BLaER1 (cell line): ENCODE results near the gene CSNK1D.
A peak's percentile ranks its signal among the peaks of the same experiment; 100 is the strongest.

Experiments used
- H3K27ac ChIP-seq: shearing (Covaris generic); formaldehyde crosslinking; 2 replicates; pipeline ENCODE4 v1.8.1; 2022
- H3K27me3 ChIP-seq: shearing (Covaris generic); formaldehyde crosslinking; 2 replicates; pipeline ENCODE4 v1.8.1; 2022
- H3K36me3 ChIP-seq: shearing (Covaris generic); formaldehyde crosslinking; 2 replicates; pipeline ENCODE4 v1.8.1; 2022
- H3K4me1 ChIP-seq: shearing (Covaris generic); formaldehyde crosslinking; 2 replicates; pipeline ENCODE4 v1.8.1; 2022
- H3K4me2 ChIP-seq: shearing (Covaris generic); formaldehyde crosslinking; 2 replicates; pipeline ENCODE4 v1.8.1; 2022
- H3K4me3 ChIP-seq: shearing (Covaris generic); formaldehyde crosslinking; 2 replicates; pipeline ENCODE4 v1.8.1; 2022
- H3K9ac ChIP-seq: shearing (Covaris generic); formaldehyde crosslinking; 2 replicates; pipeline ENCODE4 v1.8.1; 2022
- H3K9me3 ChIP-seq: shearing (Covaris generic); formaldehyde crosslinking; 2 replicates; pipeline ENCODE4 v1.8.1; 2022
- H4K20me1 ChIP-seq: shearing (Covaris generic); formaldehyde crosslinking; 2 replicates; pipeline ENCODE4 v1.8.1; 2022
- Cebpa-rat ChIP-seq: shearing (Covaris generic); IDR thresholded peaks from 2 replicates; pipeline ENCODE4 v1.8.1; 2022

The CSNK1D gene

DNA sequence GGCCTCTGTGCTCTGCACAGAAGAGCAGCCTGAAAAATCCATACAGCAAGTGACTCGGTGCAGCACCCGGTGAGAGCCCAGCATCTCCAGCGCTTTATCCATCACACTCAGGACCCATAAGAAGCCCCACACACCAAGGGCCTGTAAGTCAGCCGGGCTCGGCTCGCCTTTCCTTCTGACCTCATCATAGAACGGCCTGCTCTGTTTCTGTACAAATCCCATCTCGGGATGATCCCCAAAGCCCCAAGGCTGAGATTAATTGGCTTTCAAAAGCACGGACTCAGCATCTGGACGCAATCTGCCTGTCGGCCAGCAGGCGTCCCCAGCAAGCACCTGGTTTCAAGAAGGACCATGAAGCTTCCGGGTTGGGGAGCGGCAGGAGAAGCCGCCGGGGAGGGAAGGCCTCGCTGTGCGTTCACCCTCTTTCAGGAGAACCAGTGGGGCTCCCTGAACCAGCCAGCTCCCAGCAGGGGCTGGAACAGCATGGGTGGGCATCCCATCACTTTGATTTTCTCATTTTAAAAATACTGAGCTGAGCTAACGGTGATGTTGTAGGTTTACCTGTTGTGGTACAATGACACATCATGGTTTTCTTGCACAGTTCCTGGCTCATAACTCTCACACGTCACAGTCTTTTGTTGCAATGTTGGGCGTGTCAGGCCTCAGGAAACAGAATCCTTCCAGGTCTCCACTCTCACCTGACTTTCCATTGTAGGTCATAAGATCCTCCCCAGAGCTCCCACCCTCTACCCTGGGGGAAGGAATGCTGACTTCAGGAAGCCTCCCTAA is 67.6 kb downstream of the CSNK1D start:
- peaks cover 34% of the 10 kb centered on the region for H3K4me1 ChIP-seq
- peaks cover 12% of the 10 kb centered on the region for H3K36me3 ChIP-seq
- no peaks in the 10 kb centered on the region for H4K20me1 ChIP-seq
- H3K4me3 ChIP-seq: no peak overlapping the region
- no peak for TF ChIP-seq Cebpa-rat
- H3K9me3 ChIP-seq: no peaks in the 10 kb centered on the region
- H3K27ac ChIP-seq: peak overlapping the region; percentile 64
- 0 out of 2 replicates have a peak overlapping the region, but pooled peaks have one; percentile 48 for H3K9ac ChIP-seq
- H3K4me2 ChIP-seq: peak overlapping the region; percentile 81
- H3K27me3 ChIP-seq: no peaks in the 10 kb centered on the region

DNA sequence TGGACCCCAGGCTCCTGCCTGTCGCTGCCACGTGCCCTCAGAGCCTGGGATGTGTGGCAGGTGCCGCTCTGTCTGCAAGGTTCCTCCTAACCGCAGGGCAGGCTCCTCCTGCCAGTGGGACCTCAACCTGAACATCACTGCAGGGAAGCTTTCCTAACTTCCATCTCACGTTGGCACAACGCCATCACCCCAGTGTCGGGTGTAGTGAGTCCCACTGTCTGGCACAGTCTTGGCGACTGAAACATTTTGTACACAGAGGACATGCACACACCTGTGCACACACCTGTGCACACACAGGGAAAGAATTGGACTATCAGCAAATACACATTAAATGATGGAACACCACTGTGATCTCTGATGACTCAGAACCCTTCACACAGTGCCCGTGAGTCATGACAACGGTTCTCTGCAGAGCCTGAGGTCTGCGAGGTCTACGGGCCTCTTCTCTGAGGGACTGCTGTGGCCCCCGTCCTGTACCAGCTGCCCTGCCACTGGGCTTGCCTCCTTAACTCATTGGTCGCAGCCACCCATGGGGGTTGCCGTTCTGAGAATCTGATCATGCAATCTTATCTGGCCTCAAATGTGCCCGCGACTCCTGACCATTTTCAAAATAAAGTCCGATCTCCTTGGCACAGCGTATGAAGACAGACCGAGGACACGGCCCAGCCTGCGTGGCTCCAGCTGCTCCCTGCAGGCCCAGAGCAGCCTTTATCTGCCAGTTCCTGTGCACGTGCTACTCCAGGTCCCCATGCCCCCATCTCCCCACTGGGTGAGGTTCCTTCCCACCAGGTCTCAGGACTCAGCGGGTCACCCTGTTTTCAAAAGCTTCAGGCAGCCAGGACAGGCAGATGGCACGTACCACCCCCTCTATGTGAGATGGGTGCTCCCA is 68.4 kb downstream of the CSNK1D start:
- H4K20me1 ChIP-seq: no peaks in the 10 kb centered on the region
- no peak for TF ChIP-seq Cebpa-rat
- H3K27me3 ChIP-seq: no peaks in the 10 kb centered on the region
- H3K9ac ChIP-seq: no peak overlapping the region
- peak overlapping the region; percentile 81 for H3K4me2 ChIP-seq
- peaks cover 42% of the 10 kb centered on the region for H3K4me1 ChIP-seq
- H3K9me3 ChIP-seq: no peaks in the 10 kb centered on the region
- peaks cover 12% of the 10 kb centered on the region for H3K36me3 ChIP-seq
- no peak overlapping the region for H3K4me3 ChIP-seq
- no peak overlapping the region for H3K27ac ChIP-seq

DNA sequence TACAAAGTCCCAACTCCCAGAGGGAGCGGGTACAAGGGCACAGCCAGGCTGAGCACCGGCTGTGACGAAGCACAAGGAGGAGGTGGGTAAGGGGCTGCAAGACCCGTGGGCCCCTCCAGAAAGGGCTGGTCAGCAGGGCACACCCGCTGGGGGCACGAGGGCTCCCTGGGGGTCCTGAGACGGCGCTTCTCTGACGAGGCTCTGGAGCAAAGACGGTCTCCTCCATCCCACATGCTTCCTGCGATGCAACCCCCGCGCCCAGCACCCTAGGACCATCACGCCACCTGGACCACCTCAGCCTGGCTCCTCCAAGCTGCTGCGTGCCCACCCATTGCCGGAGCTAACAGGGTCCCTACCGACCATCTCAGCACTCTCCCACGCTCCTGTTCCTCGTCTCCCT is 69.6 kb downstream of the CSNK1D start:
- no peaks in the 10 kb centered on the region for H4K20me1 ChIP-seq
- H3K4me1 ChIP-seq: peaks cover 50% of the 10 kb centered on the region
- H3K27me3 ChIP-seq: no peaks in the 10 kb centered on the region
- no peak for TF ChIP-seq Cebpa-rat
- no peak overlapping the region for H3K27ac ChIP-seq
- peaks cover 12% of the 10 kb centered on the region for H3K36me3 ChIP-seq
- H3K4me3 ChIP-seq: no peak overlapping the region
- H3K4me2 ChIP-seq: no peak overlapping the region
- H3K9ac ChIP-seq: no peak overlapping the region
- no peaks in the 10 kb centered on the region for H3K9me3 ChIP-seq

DNA sequence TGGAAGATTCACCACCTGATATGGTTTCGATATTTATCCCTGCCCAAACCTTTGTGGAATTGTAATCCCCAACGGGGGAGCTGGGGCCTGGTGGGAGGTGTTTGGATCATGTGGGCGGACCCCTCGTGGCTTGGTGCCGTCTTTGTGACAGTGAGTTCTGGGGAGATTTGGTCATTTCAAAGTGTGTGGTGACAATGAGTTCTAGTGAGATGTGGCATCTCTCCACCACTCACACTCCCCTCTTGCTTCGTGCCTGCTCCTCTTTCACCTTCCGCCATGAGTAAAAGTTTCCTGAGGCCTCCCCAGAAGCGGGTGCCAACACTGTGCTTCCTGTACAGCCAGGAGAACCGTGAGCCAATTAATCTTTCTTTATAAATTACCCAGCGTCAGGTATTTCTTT is 70.5 kb downstream of the CSNK1D start:
- Histone ChIP-seq H3K9me3 (no peaks in the 10 kb centered on the region), H3K27ac (no peak overlapping the region), H3K4me1 (peaks cover 50% of the 10 kb centered on the region), H3K27me3 (no peaks in the 10 kb centered on the region), H3K36me3 (peaks cover 17% of the 10 kb centered on the region), H3K4me2 (no peak overlapping the region), H3K4me3 (no peak overlapping the region), H3K9ac (no peak overlapping the region), H4K20me1 (no peaks in the 10 kb centered on the region)
- TF ChIP-seq Cebpa-rat: no peak

DNA sequence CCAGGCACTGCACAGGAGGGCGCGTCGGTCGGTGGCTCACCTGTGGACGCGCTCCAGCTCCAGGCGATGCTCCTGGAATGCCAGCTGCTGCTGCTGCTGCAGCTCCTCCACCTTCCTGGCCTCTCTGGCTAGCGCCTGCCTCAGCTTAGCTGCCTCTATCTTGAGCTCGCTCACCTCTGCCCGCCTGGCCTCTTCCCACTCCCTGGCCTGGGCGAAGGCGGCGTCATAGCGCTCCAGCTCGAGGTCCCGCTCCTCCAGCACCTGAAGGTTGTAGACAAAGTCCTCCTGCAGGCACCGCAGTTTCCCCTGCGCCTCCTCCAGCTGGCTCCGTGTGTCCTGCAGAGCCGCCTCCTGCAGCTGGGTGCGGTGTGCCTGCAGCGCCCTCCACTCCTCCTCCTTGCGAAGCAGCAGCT is 72.0 kb downstream of the CSNK1D start:
- Histone ChIP-seq H3K9me3 (no peaks in the 10 kb centered on the region), H3K27ac (no peak overlapping the region), H3K4me3 (no peak overlapping the region), H3K9ac (no peak overlapping the region), H4K20me1 (no peaks in the 10 kb centered on the region), H3K36me3 (peaks cover 18% of the 10 kb centered on the region; the same call in 1 of the 2 replicates), H3K27me3 (no peaks in the 10 kb centered on the region), H3K4me2 (peak overlapping the region; percentile 74), H3K4me1 (peaks cover 49% of the 10 kb centered on the region)
- TF ChIP-seq Cebpa-rat: no peak

DNA sequence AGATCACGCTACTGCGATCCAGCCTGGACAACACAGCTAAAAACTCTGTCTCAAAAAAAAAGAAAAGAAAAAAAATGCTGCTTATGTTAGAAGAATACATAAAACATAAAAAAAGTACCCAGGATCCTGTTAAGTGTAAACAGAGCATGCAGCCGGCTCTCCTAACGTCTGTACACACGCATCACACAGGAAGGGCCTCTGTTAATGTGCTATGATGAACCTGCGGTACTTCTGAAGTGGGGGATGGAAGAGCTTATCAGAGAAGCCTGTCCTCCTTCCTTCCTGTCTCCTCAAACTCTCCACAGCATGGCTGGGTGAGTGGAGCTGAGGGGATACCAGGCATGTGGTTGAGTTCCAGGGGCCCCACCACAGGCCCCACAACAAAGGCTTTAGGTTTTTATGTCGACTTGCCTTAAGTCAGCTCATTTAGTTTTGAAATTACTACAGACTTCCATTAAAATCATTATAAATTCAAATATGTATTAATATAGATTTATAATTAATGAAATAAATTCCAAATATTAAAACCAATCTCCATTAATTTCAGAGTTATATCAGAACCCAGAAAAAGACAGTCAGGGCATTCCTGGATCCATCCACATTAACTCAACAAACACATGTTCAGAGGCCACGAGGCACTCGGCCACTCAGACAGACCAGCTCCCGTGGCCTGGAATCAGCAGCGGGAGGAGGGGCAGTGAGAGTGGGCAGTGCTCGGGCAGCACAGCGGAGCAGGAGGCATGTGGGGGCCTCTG is 72.6 kb downstream of the CSNK1D start:
- TF ChIP-seq Cebpa-rat: no peak
- H3K4me3 ChIP-seq: no peak overlapping the region
- H3K4me1 ChIP-seq: peaks cover 44% of the 10 kb centered on the region
- no peaks in the 10 kb centered on the region for H3K9me3 ChIP-seq
- peaks cover 24% of the 10 kb centered on the region; the same call in 1 of the 2 replicates for H3K36me3 ChIP-seq
- H4K20me1 ChIP-seq: no peaks in the 10 kb centered on the region
- peak overlapping the region; percentile 74 for H3K4me2 ChIP-seq
- H3K9ac ChIP-seq: no peak overlapping the region
- peak overlapping the region; percentile 55 for H3K27ac ChIP-seq
- H3K27me3 ChIP-seq: no peaks in the 10 kb centered on the region

DNA sequence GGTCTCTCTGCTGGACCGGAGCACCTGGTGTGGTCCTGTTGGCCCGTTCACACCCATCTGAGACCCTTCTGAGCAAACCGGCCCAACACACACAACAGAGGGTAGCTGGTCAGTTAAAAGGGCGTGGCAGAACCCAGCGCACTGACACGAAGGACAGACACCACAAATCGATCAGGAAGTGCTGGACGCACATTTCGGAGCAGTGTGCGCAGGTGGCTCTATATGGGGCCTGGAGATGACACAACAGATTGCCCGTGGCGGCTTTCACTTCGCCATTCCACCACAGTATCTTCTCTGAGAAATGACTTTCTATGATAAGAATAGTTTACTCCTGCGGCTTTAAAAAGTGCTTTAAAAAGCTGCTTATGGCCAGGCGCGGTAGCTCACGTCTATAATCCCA is 73.4 kb downstream of the CSNK1D start:
- peaks cover 36% of the 10 kb centered on the region for H3K4me1 ChIP-seq
- no peak for TF ChIP-seq Cebpa-rat
- peak overlapping the region; percentile 55 for H3K27ac ChIP-seq
- no peak overlapping the region for H3K4me3 ChIP-seq
- peak overlapping the region; percentile 74 for H3K4me2 ChIP-seq
- H3K9ac ChIP-seq: no peak overlapping the region
- no peaks in the 10 kb centered on the region for H4K20me1 ChIP-seq
- peaks cover 30% of the 10 kb centered on the region; the same call in 1 of the 2 replicates for H3K36me3 ChIP-seq
- no peaks in the 10 kb centered on the region for H3K9me3 ChIP-seq
- no peaks in the 10 kb centered on the region for H3K27me3 ChIP-seq

DNA sequence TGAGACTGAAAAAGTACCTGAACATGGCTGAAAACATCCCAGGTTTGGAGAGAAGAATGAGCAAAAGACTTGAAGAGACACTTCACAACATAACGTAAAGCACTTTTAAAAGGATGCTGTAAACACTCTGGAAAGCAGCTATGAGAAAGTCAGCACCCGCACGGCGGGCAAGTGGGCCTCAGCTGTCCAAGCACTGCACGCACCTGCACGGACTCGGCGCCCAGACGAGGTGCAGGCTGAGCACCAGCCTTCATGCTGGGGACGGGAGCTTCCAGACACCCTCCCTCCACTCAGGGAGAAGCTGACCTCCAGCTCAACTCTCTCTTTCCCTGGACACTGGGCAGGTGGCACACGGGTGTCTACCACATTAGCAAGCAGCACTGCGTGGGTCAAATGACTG is 74.0 kb downstream of the CSNK1D start:
- H3K9ac ChIP-seq: no peak overlapping the region
- peaks cover 35% of the 10 kb centered on the region for H3K4me1 ChIP-seq
- no peaks in the 10 kb centered on the region for H4K20me1 ChIP-seq
- H3K4me3 ChIP-seq: no peak overlapping the region
- no peak for TF ChIP-seq Cebpa-rat
- H3K36me3 ChIP-seq: peaks cover 36% of the 10 kb centered on the region
- H3K9me3 ChIP-seq: no peaks in the 10 kb centered on the region
- H3K27me3 ChIP-seq: no peaks in the 10 kb centered on the region
- H3K27ac ChIP-seq: 0 out of 2 replicates have a peak overlapping the region, but pooled peaks have one; percentile 55
- peak overlapping the region; percentile 74 for H3K4me2 ChIP-seq

DNA sequence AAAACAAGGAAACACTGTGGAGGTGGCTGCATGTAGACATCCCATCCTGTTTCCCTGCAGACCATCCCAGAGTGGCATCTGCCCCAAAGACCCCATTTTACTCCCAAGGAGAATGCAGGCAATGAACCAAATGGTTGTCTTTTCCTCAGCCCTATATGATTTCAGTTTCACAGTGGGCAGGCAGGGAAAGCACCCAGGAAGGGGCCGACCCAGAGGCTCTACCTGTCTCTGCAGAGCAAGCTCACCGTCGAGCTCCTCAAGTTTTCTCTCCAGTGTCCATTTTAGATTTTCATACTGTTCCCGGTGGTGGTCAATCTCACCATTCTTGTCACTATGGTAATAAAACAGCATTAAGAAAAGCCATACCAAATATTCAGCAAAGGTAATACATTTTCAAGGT is 75.4 kb downstream of the CSNK1D start:
- TF ChIP-seq Cebpa-rat: no peak
- peaks cover 48% of the 10 kb centered on the region for H3K36me3 ChIP-seq
- H3K9ac ChIP-seq: no peak overlapping the region
- H3K27ac ChIP-seq: no peak overlapping the region
- H3K4me1 ChIP-seq: peaks cover 45% of the 10 kb centered on the region
- H3K4me2 ChIP-seq: no peak overlapping the region
- no peak overlapping the region for H3K4me3 ChIP-seq
- H3K9me3 ChIP-seq: no peaks in the 10 kb centered on the region
- H4K20me1 ChIP-seq: no peaks in the 10 kb centered on the region
- H3K27me3 ChIP-seq: no peaks in the 10 kb centered on the region
